HepG2 (cell line): ENCODE results near the gene PRKAB1. TPM values are rescaled to one million over a fixed set of nuclear protein-coding genes. Genes with fewer than 3 reads are reported as not detected.

Experiments used
- BRCA1 ChIP-seq: sonication (generic); formaldehyde crosslinking; IDR thresholded peaks from 2 replicates; pipeline ENCODE4 v1.4.0; 2020; ENCODE audit warnings: missing genetic modification reagents
- DZIP1 ChIP-seq: sonication (generic); formaldehyde crosslinking; IDR thresholded peaks from 2 replicates; pipeline ENCODE4 v1.5.0; 2020; ENCODE audit warnings: mild to moderate bottlenecking, missing genetic modification reagents
- KDM6A ChIP-seq: IDR thresholded peaks from 2 replicates; pipeline ENCODE4 v1.6.1; 2016; ENCODE audit warnings: low read depth
- KLF11 ChIP-seq: IDR thresholded peaks from 2 replicates; pipeline ENCODE4 v1.6.1; 2016; ENCODE audit warnings: missing compliant biosample characterization
- KMT2B ChIP-seq: IDR thresholded peaks from 2 replicates; pipeline ENCODE4 v1.6.1; 2016; ENCODE audit warnings: missing genetic modification reagents, missing compliant biosample characterization
- PRDM15 ChIP-seq: sonication (generic); formaldehyde crosslinking; IDR thresholded peaks from 2 replicates; pipeline ENCODE4 v1.4.0; 2020; ENCODE audit warnings: missing genetic modification reagents
- SATB2 ChIP-seq: sonication (generic); formaldehyde crosslinking; IDR thresholded peaks from 2 replicates; pipeline ENCODE4 v1.5.0; 2020; ENCODE audit warnings: missing genetic modification reagents
- ZFYVE20 ChIP-seq: sonication (generic); formaldehyde crosslinking; IDR thresholded peaks from 2 replicates; pipeline ENCODE4 v1.8.0; 2023; ENCODE audit warnings: low read depth, mild to moderate bottlenecking, moderate library complexity, missing genetic modification reagents, borderline replicate concordance
- ZNF101 ChIP-seq: sonication (generic); formaldehyde crosslinking; IDR thresholded peaks from 2 replicates; pipeline ENCODE4 v1.4.0; 2020; ENCODE audit warnings: mild to moderate bottlenecking, low read depth, missing genetic modification reagents, borderline replicate concordance
- ZNF253 ChIP-seq: sonication (generic); formaldehyde crosslinking; IDR thresholded peaks from 2 replicates; pipeline ENCODE4 v1.8.0; 2022; ENCODE audit warnings: mild to moderate bottlenecking, missing genetic modification reagents, borderline replicate concordance
- ZNF335 ChIP-seq: sonication (generic); formaldehyde crosslinking; IDR thresholded peaks from 2 replicates; pipeline ENCODE4 v1.4.0; 2020; ENCODE audit warnings: missing genetic modification reagents
- ZNF451 ChIP-seq: sonication (generic); formaldehyde crosslinking; IDR thresholded peaks from 2 replicates; pipeline ENCODE4 v1.5.0; 2020; ENCODE audit warnings: mild to moderate bottlenecking, missing genetic modification reagents
- ZNF670 ChIP-seq: sonication (generic); formaldehyde crosslinking; IDR thresholded peaks from 2 replicates; pipeline ENCODE4 v1.8.0; 2022; ENCODE audit warnings: mild to moderate bottlenecking, missing genetic modification reagents, borderline replicate concordance
- ZNF747 ChIP-seq: sonication (generic); formaldehyde crosslinking; IDR thresholded peaks from 2 replicates; pipeline ENCODE4 v1.8.1; 2023; ENCODE audit warnings: missing genetic modification reagents, mild to moderate bottlenecking, borderline replicate concordance
- ZSCAN22 ChIP-seq: sonication (generic); formaldehyde crosslinking; IDR thresholded peaks from 2 replicates; pipeline ENCODE4 v1.4.0; 2020; ENCODE audit warnings: mild to moderate bottlenecking, missing genetic modification reagents
- ZSCAN30 ChIP-seq: sonication (generic); formaldehyde crosslinking; IDR thresholded peaks from 2 replicates; pipeline ENCODE4 v1.5.0; 2020; ENCODE audit warnings: mild to moderate bottlenecking, missing genetic modification reagents
- polyA plus RNA-seq, 8 experiments: library from polyadenylated mRNA; depleted of rRNA in 3 of 8; stranded (reverse) in 7 of 8; unstranded in 1 of 8; fragments of >200 nt; fragmentation: Illumina TruSeq in 4 of 8; extraction: Trizol in 4 of 8; gene quantifications; 2 replicates each; pipeline versions ENCODE4 v1.2.1 to v1.2.3, GENCODE V29; 2011 to 2016; ENCODE audit warnings: low read depth in 4 of 8, missing spikeins in 1 of 8, mixed read lengths in 1 of 8; ENCODE audit not compliant: insufficient read depth in 1 of 8
- total RNA-seq, 5 experiments: library from RNA; depleted of rRNA; stranded (reverse); fragments of >200 nt; fragmentation: Illumina TruSeq; extraction: Trizol; gene quantifications; 2 replicates each; pipeline ENCODE4 v1.2.3, GENCODE V29; 2016; ENCODE audit warnings: low read depth in 1 of 5
- TF ChIP-seq, protein P1 (sequence below): sonication (generic); formaldehyde crosslinking; IDR thresholded peaks from 2 replicates; pipeline ENCODE4 v1.4.0; 2020; ENCODE audit warnings: missing genetic modification reagents, borderline replicate concordance
- TF ChIP-seq, protein P2 (sequence below): sonication (generic); formaldehyde crosslinking; IDR thresholded peaks from 2 replicates; pipeline ENCODE4 v1.4.0; 2020; ENCODE audit warnings: mild to moderate bottlenecking, low read depth, missing genetic modification reagents
- TF ChIP-seq, protein P3 (sequence below): sonication (generic); formaldehyde crosslinking; IDR thresholded peaks from 2 replicates; pipeline ENCODE4 v1.8.1; 2023; ENCODE audit warnings: mild to moderate bottlenecking, missing genetic modification reagents

The PRKAB1 gene
- total and polyA plus RNA-seq, 2 of the 13 experiments (the other 11 are each of a cell fraction or from before 2014, with no cell fraction given), result 28.4 to 35.5 TPM

- TF ChIP-seq ZFYVE20 (CRISPR knock-in tag), result no peak
- TF ChIP-seq KMT2B (CRISPR knock-in tag), result peak; percentile 77
- TF ChIP-seq PRDM15, result no peak; the same call in 1 of the 2 replicates
- peak; percentile 68; the same call in 1 of the 2 replicates for TF ChIP-seq ZNF253 (CRISPR knock-in tag)
- no peak for TF ChIP-seq ZNF451 (CRISPR knock-in tag)
- no peak for TF ChIP-seq BRCA1 (CRISPR knock-in tag)
- TF ChIP-seq ZSCAN30, result no peak
- peak; percentile 66; the same call in 1 of the 2 replicates for TF ChIP-seq ZNF335 (CRISPR knock-in tag)
- TF ChIP-seq, protein P1, sequence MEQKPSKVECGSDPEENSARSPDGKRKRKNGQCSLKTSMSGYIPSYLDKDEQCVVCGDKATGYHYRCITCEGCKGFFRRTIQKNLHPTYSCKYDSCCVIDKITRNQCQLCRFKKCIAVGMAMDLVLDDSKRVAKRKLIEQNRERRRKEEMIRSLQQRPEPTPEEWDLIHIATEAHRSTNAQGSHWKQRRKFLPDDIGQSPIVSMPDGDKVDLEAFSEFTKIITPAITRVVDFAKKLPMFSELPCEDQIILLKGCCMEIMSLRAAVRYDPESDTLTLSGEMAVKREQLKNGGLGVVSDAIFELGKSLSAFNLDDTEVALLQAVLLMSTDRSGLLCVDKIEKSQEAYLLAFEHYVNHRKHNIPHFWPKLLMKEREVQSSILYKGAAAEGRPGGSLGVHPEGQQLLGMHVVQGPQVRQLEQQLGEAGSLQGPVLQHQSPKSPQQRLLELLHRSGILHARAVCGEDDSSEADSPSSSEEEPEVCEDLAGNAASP (CRISPR knock-in tag), result peak; percentile 54
- TF ChIP-seq, protein P2, sequence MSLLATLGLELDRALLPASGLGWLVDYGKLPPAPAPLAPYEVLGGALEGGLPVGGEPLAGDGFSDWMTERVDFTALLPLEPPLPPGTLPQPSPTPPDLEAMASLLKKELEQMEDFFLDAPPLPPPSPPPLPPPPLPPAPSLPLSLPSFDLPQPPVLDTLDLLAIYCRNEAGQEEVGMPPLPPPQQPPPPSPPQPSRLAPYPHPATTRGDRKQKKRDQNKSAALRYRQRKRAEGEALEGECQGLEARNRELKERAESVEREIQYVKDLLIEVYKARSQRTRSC (CRISPR knock-in tag), result no peak
- no peak for TF ChIP-seq KDM6A (CRISPR knock-in tag)
- TF ChIP-seq, protein P3, sequence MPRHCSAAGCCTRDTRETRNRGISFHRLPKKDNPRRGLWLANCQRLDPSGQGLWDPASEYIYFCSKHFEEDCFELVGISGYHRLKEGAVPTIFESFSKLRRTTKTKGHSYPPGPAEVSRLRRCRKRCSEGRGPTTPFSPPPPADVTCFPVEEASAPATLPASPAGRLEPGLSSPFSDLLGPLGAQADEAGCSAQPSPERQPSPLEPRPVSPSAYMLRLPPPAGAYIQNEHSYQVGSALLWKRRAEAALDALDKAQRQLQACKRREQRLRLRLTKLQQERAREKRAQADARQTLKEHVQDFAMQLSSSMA (CRISPR knock-in tag), result peak; percentile 95
- TF ChIP-seq ZNF747 (CRISPR knock-in tag), result peak; percentile 97
- TF ChIP-seq ZNF101 (CRISPR knock-in tag), result no peak
- TF ChIP-seq ZNF670 (CRISPR knock-in tag), result 0 out of 2 replicates have a peak, but pooled peaks have one; percentile 73
- no peak for TF ChIP-seq ZSCAN22
- TF ChIP-seq KLF11, result 0 out of 2 replicates have a peak, but pooled peaks have one; percentile 38
- no peak for TF ChIP-seq SATB2 (CRISPR knock-in tag)
- TF ChIP-seq DZIP1 (CRISPR knock-in tag), result 0 out of 2 replicates have a peak, but pooled peaks have one; percentile 72
Observed at GRCh38 chr12:119667577-119668323, at the start of gene PRKAB1 (continued).
